ENCODE measurements around the gene IRF4.

Gene IRF4

GRCh38 chr6:381742-382461 is 9.7 kb upstream of the IRF4 start:
- no peak for DNase-seq (ENCODE audit: low read depth)

GRCh38 chr6:382883-383810 is 8.4 kb upstream of the IRF4 start:
- DNase-seq (ENCODE audit: low read depth): no peak

- DNase-seq (ENCODE audit: low read depth): no peak
These were observed 7.7 kb upstream of the IRF4 start for GRCh38 chr6:383856-384255.

- no peak for DNase-seq (ENCODE audit: low read depth)
These were observed 6.7 kb upstream of the IRF4 start for GRCh38 chr6:384898-385297.

GRCh38 chr6:385614-386013 is 5.9 kb upstream of the IRF4 start:
- no peak for DNase-seq (ENCODE audit: low read depth)

- DNase-seq (ENCODE audit: low read depth): no peak
These were observed 4.8 kb upstream of the IRF4 start for GRCh38 chr6:386688-387266.

GRCh38 chr6:387293-387741 is 4.2 kb upstream of the IRF4 start:
- no peak for DNase-seq (ENCODE audit: low read depth)

- DNase-seq (ENCODE audit: low read depth): no peak
These were observed 3.2 kb upstream of the IRF4 start for GRCh38 chr6:388202-388903.

GRCh38 chr6:389143-389542 is 2.4 kb upstream of the IRF4 start:
- no peak for DNase-seq (ENCODE audit: low read depth)

GRCh38 chr6:389622-390021 is 1.9 kb upstream of the IRF4 start:
- no peak for DNase-seq (ENCODE audit: low read depth)

- no peak for DNase-seq (ENCODE audit: low read depth)
These were observed 516 bp upstream of the IRF4 start for GRCh38 chr6:390914-391558.

GRCh38 chr6:392441-393390 is 1.2 kb downstream of the IRF4 start:
- no peak for DNase-seq (ENCODE audit: low read depth)

- no peak for DNase-seq (ENCODE audit: low read depth)
These were observed 2.1 kb downstream of the IRF4 start for GRCh38 chr6:393391-394221.

GRCh38 chr6:394641-395289 is 3.2 kb downstream of the IRF4 start:
- DNase-seq (ENCODE audit: low read depth): no peak

- DNase-seq (ENCODE audit: low read depth): no peak
These were observed 4.0 kb downstream of the IRF4 start for GRCh38 chr6:395432-396125.

- DNase-seq (ENCODE audit: low read depth): no peak
These were observed 4.6 kb downstream of the IRF4 start for GRCh38 chr6:396126-396520.

GRCh38 chr6:397056-397455 is 5.5 kb downstream of the IRF4 start:
- DNase-seq (ENCODE audit: low read depth): no peak

- no peak for DNase-seq (ENCODE audit: low read depth)
These were observed 6.1 kb downstream of the IRF4 start for GRCh38 chr6:397604-398003.

- no peak for DNase-seq (ENCODE audit: low read depth)
These were observed 6.5 kb downstream of the IRF4 start for GRCh38 chr6:398065-398464.
